Neutrophil (primary cell): ENCODE measurements around the gene MINK1.
"Not testable (repeated sequence)": the region's sequence is repeated elsewhere in the genome, so short reads cannot be mapped to it uniquely, and the experiment has no call there.

Source experiments
- H3K27ac ChIP-seq: fragments of 200-600 bp; sonication (generic); 2 replicates; pipeline ENCODE4 v1.5.1; 2016; ENCODE audit warnings: mild to moderate bottlenecking, moderate library complexity
- H3K27me3 ChIP-seq: fragments of 200-600 bp; sonication (generic); 2 replicates; pipeline ENCODE4 v1.6.0; 2016; ENCODE audit warnings: mild to moderate bottlenecking
- H3K36me3 ChIP-seq: fragments of 200-600 bp; sonication (generic); 2 replicates; pipeline ENCODE4 v1.5.1; 2017
- H3K4me1 ChIP-seq, 2 experiments: fragments of 200-600 bp in 1 of 2; sonication (generic) in 1 of 2; 1 replicate in 1 of 2; 2 replicates in 1 of 2; pipeline versions ENCODE4 v1.5.1 to v1.6.1; 2013 to 2016; ENCODE audit warnings: low read depth in 1 of 2, low read length in 1 of 2, mild to moderate bottlenecking in 1 of 2, moderate library complexity in 1 of 2; ENCODE audit not compliant: control insufficient read depth in 1 of 2, insufficient read depth in 1 of 2
- H3K4me3 ChIP-seq, 2 experiments: fragments of 200-600 bp in 1 of 2; sonication (generic) in 1 of 2; 1 replicate in 1 of 2; 2 replicates in 1 of 2; pipeline ENCODE4 v1.5.1; 2013 to 2016; ENCODE audit warnings: low read depth in 1 of 2, low read length in 1 of 2, mild to moderate bottlenecking in 1 of 2, moderate library complexity in 1 of 2
- H3K9me3 ChIP-seq: fragments of 200-600 bp; sonication (generic); 2 replicates; pipeline ENCODE4 v1.5.1; 2016
- TF ChIP-seq, protein P1 (sequence below): fragments of 200-600 bp; sonication (generic); IDR thresholded peaks from 2 replicates; pipeline ENCODE4 v1.5.1; 2016; ENCODE audit warnings: antibody characterized with exemption

The MINK1 gene

DNA sequence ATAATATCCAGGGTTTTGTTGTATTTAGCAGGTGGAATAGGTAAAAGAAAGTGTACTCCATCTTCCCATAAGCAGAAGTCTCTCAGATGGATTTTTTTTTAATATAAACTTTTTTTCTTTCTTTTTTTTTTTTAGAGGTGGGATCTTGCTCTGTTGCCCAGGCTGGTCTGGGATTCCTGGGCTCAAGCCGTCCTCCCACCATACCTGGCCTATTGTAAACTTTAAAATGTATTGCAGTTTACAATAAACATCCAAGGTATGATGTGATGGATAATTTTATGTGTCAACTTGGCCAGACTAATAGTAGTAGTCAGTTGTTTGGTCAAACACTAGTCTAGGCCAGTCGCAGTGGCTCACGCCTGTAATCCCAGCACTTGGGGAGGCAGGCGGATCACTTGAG, 88.2 kb downstream of the MINK1 start:
- TF ChIP-seq, protein P1, sequence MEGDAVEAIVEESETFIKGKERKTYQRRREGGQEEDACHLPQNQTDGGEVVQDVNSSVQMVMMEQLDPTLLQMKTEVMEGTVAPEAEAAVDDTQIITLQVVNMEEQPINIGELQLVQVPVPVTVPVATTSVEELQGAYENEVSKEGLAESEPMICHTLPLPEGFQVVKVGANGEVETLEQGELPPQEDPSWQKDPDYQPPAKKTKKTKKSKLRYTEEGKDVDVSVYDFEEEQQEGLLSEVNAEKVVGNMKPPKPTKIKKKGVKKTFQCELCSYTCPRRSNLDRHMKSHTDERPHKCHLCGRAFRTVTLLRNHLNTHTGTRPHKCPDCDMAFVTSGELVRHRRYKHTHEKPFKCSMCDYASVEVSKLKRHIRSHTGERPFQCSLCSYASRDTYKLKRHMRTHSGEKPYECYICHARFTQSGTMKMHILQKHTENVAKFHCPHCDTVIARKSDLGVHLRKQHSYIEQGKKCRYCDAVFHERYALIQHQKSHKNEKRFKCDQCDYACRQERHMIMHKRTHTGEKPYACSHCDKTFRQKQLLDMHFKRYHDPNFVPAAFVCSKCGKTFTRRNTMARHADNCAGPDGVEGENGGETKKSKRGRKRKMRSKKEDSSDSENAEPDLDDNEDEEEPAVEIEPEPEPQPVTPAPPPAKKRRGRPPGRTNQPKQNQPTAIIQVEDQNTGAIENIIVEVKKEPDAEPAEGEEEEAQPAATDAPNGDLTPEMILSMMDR = no peak
- Histone ChIP-seq H3K4me3 (no peak overlapping the region), H3K27ac (no peak overlapping the region), H3K27me3 (no peaks in the 10 kb centered on the region), H3K9me3 (no peaks in the 10 kb centered on the region), H3K36me3 (no peaks in the 10 kb centered on the region), H3K4me1 (peaks cover 9 to 11% of the 10 kb centered on the region in 2 experiments)

DNA sequence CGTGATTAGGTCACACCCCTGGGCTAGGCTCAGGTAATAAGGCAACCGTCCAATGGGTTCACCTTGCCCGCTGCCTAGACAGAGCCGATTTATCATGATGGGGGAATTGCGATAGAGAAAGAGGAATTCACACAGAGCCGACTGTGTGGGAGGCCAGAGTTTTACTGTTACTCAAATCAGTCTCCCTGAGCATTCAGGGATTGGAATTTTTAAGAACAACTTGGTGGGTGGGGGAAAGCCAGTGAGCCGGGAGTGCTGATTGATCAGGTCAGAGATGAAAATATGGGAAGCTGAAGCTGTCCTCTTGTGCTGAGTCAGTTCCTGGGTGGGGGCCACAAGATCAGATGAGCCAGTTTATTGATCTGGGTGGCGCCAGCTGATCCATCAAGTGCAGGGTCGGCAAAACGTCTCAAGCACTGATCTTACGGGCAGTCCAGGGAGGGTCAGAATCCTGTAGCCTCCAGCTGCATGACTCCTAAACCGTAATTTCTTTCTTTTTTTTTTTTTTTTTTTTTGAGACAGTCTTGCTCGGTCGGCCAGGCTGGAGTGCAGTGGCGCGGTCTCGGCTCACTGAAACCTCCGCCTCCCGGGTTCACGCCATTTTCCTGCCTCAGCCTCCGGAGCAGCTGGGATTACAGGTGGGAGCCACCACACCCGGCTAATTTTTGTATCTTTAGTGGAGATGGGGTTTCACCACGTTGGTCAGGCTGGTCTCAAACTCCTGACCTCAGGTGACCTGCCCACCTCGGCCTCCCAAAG, 93.6 kb downstream of the MINK1 start:
- H3K27ac ChIP-seq, H3K9me3 ChIP-seq, H3K4me3 ChIP-seq, H3K27me3 ChIP-seq, H3K36me3 ChIP-seq, H3K4me1 ChIP-seq: not testable (repeated sequence)

DNA sequence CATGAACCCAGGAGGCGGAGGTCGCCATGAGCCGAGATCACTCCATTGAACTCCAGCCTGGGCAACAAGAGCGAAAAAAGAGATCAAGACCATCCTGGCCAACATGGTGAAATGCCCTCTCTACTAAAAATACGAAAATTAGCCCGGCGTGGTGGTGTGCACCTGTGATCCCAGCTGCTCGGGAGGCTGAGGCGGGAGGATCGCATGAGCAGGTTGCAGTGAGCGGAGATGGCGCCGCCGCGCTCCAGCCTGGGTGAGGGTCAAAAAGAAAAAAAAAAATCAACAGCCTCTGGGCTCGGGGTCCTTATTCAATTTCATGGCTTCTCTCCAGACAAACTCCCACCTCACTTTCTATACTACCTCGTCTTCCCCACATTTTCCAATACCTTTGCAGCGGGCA, 95.7 kb downstream of the MINK1 start:
- no peaks in the 10 kb centered on the region for H3K9me3 ChIP-seq
- H3K27me3 ChIP-seq = peaks cover 9% of the 10 kb centered on the region
- H3K4me1 ChIP-seq = peaks cover 1 to 14% of the 10 kb centered on the region in 2 experiments
- H3K36me3 ChIP-seq = peaks cover 4% of the 10 kb centered on the region
- H3K27ac ChIP-seq = no peak overlapping the region
- TF ChIP-seq, protein P1 = no peak
- H3K4me3 ChIP-seq = no peak overlapping the region

DNA sequence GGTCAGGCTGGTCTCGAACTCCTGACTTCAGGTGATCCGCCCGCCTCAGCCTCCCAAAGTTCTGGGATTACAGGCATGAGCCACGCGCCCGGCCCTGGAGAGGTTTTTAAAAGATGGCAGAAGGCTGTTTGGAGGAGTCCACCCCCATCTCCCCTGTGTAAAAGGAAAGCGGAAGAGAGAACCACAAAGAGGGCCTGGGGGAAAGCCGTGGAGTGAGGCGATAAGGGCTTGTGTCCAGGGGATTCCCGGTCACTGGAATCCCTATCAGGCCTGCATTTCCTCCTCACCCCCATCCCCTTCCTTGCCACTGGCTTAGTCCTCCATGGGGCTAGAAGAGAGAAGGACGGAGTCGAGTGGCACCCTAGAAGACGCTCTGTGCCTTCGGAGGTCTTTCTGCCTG, 98.8 kb downstream of the MINK1 start, which contains the start of gene GP1BA:
Gene GP1BA (plus strand): TSS at position 315 of the 400 bp plus-strand sequence. CDS start 328 bp downstream, outside the sequence.
- Histone ChIP-seq H3K4me3 (no peak within 1 kb of the TSS), H3K9me3 (no peaks in the 10 kb centered on the region), H3K36me3 (peaks cover 16% of the 10 kb centered on the region), H3K27ac (no peak within 1 kb of the TSS), H3K4me1 (peaks cover 11 to 24% of the 10 kb centered on the region in 2 experiments), H3K27me3 (peaks cover 16% of the 10 kb centered on the region)
- TF ChIP-seq, protein P1 = no peak

DNA sequence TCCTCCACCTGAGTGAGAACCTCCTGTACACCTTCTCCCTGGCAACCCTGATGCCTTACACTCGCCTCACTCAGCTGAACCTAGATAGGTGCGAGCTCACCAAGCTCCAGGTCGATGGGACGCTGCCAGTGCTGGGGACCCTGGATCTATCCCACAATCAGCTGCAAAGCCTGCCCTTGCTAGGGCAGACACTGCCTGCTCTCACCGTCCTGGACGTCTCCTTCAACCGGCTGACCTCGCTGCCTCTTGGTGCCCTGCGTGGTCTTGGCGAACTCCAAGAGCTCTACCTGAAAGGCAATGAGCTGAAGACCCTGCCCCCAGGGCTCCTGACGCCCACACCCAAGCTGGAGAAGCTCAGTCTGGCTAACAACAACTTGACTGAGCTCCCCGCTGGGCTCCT, 99.6 kb downstream of the MINK1 start:
- Histone ChIP-seq H3K4me1 (peaks cover 11 to 24% of the 10 kb centered on the region in 2 experiments), H3K36me3 (peaks cover 24% of the 10 kb centered on the region), H3K9me3 (no peaks in the 10 kb centered on the region), H3K27ac (no peak overlapping the region), H3K27me3 (peaks cover 16% of the 10 kb centered on the region), H3K4me3 (no peak overlapping the region)
- TF ChIP-seq, protein P1 = no peak

DNA sequence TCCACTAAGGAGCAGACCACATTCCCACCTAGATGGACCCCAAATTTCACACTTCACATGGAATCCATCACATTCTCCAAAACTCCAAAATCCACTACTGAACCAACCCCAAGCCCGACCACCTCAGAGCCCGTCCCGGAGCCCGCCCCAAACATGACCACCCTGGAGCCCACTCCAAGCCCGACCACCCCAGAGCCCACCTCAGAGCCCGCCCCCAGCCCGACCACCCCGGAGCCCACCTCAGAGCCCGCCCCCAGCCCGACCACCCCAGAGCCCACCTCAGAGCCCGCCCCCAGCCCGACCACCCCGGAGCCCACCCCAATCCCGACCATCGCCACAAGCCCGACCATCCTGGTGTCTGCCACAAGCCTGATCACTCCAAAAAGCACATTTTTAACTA, 100.5 kb downstream of the MINK1 start:
- TF ChIP-seq, protein P1 = no peak
- no peak overlapping the region for H3K4me3 ChIP-seq
- no peak overlapping the region for H3K27ac ChIP-seq
- H3K27me3 ChIP-seq = peaks cover 16% of the 10 kb centered on the region
- no peaks in the 10 kb centered on the region for H3K9me3 ChIP-seq
- H3K4me1 ChIP-seq = peaks cover 17 to 28% of the 10 kb centered on the region in 2 experiments
- H3K36me3 ChIP-seq = peaks cover 32% of the 10 kb centered on the region
